IMR-90 (cell line): ENCODE measurements around the gene BRAT1. TPM values are rescaled to one million over a fixed set of nuclear protein-coding genes. Genes with fewer than 3 reads are reported as not detected.

ENCODE experiments used
- ATAC-seq: fragments of 200-7000 bp; cut with Tn5 transposase; 2 replicates; pipeline ENCODE4 v1.9.1; 2020; ENCODE audit warnings: low read depth, mild to moderate bottlenecking, moderate library complexity
- BruUV-seq: library from RNA; stranded (reverse); fragments of 400-500 nt; replicated peaks from 2 replicates; lab custom pipeline; 2021; lab: Mats Ljungman, UMichigan
- CTCF ChIA-PET: fragments of 300-600 bp; formaldehyde crosslinking; extraction: SDS; loops from one replicate; lab custom pipeline; 2021; ENCODE audit warnings: antibody characterized with exemption; lab: Yijun Ruan, JAX
- POLR2A ChIA-PET: fragments of 300-600 bp; sonication (Branson Sonifier 250); formaldehyde crosslinking; loops from one replicate; lab custom pipeline; 2022; ENCODE audit warnings: antibody characterized with exemption; ENCODE audit not compliant: unreplicated experiment; lab: Charles Lee
- DNase-seq: peaks from one replicate; pipeline ENCODE4 v3.0.0; 2013
- H2AFZ ChIP-seq: replicated peaks from 2 replicates; pipeline ENCODE3; 2013; ENCODE audit warnings: low read length, mild to moderate bottlenecking; ENCODE audit not compliant: poor library complexity
- H2AK5ac ChIP-seq: 2 replicates; pipeline ENCODE4 v1.6.1; 2013; ENCODE audit warnings: low read depth, low read length, inconsistent platforms
- H2AK9ac ChIP-seq: replicated peaks from 2 replicates; pipeline ENCODE3; 2013; ENCODE audit warnings: mild to moderate bottlenecking, low read depth, low read length, moderate library complexity; ENCODE audit not compliant: poor library complexity
- H2BK120ac ChIP-seq: 2 replicates; pipeline ENCODE4 v1.6.1; 2013; ENCODE audit warnings: low read depth, low read length, inconsistent platforms
- H2BK15ac ChIP-seq: 3 replicates; pipeline ENCODE4 v1.6.1; 2013; ENCODE audit warnings: low read depth, low read length, inconsistent platforms
- H2BK20ac ChIP-seq: 2 replicates; pipeline ENCODE4 v1.6.1; 2013; ENCODE audit warnings: low read depth, mild to moderate bottlenecking, inconsistent platforms, low read length, moderate library complexity
- H2BK5ac ChIP-seq: 2 replicates; pipeline ENCODE4 v1.6.1; 2013; ENCODE audit warnings: mild to moderate bottlenecking, low read depth, low read length, inconsistent platforms; ENCODE audit not compliant: poor library complexity, severe bottlenecking
- H3K14ac ChIP-seq: replicated peaks from 2 replicates; pipeline ENCODE4 v1.6.1; 2013; ENCODE audit warnings: low read depth, low read length, inconsistent platforms
- H3K18ac ChIP-seq: 2 replicates; pipeline ENCODE4 v1.6.1; 2013; ENCODE audit warnings: low read depth, low read length, control low read depth
- H3K23ac ChIP-seq: 2 replicates; pipeline ENCODE4 v1.6.1; 2013; ENCODE audit warnings: low read depth, low read length, inconsistent platforms
- H3K27ac ChIP-seq: 2 replicates; pipeline ENCODE4 v1.5.1; 2013; ENCODE audit warnings: mild to moderate bottlenecking, control low read depth, low read length; ENCODE audit not compliant: insufficient read depth
- H3K27me3 ChIP-seq: 2 replicates; pipeline ENCODE4 v1.6.1; 2013; ENCODE audit warnings: low read length; ENCODE audit not compliant: control insufficient read depth, insufficient read depth
- H3K36me3 ChIP-seq: 2 replicates; pipeline ENCODE4 v1.6.1; 2013; ENCODE audit warnings: low read length, mixed read lengths; ENCODE audit not compliant: control insufficient read depth, insufficient read depth
- H3K4ac ChIP-seq: 2 replicates; pipeline ENCODE4 v1.6.1; 2013; ENCODE audit warnings: low read depth, low read length, inconsistent platforms
- H3K4me1 ChIP-seq: 2 replicates; pipeline ENCODE4 v1.6.1; 2013; ENCODE audit warnings: low read length, mixed read lengths; ENCODE audit not compliant: control insufficient read depth, insufficient read depth
- H3K4me2 ChIP-seq: 2 replicates; pipeline ENCODE4 v1.6.1; 2013; ENCODE audit warnings: low read depth, mild to moderate bottlenecking, control low read depth, low read length, moderate library complexity
- H3K4me3 ChIP-seq: 2 replicates; pipeline ENCODE4 v1.5.1; 2013; ENCODE audit warnings: low read depth, mild to moderate bottlenecking, control low read depth, low read length, moderate library complexity; ENCODE audit not compliant: insufficient read depth
- H3K56ac ChIP-seq: 2 replicates; pipeline ENCODE4 v1.6.1; 2013; ENCODE audit warnings: low read length, inconsistent platforms; ENCODE audit not compliant: insufficient read depth; ENCODE audit errors: extremely low read depth
- H3K79me1 ChIP-seq, 2 experiments: 2 replicates each; pipeline ENCODE4 v1.6.1; 2013; ENCODE audit warnings: low read length in 2 of 2, inconsistent platforms in 1 of 2, low read depth in 1 of 2
- H3K9ac ChIP-seq: 2 replicates; pipeline ENCODE4 v1.6.1; 2013; ENCODE audit warnings: low read depth, low read length, control low read depth
- H3K9me1 ChIP-seq: 2 replicates; pipeline ENCODE4 v1.6.1; 2013; ENCODE audit warnings: low read length, inconsistent platforms; ENCODE audit not compliant: insufficient read depth
- H3K9me3 ChIP-seq: 2 replicates; pipeline ENCODE4 v1.6.1; 2013; ENCODE audit warnings: low read length; ENCODE audit not compliant: control insufficient read depth, insufficient read depth
- H4K20me1 ChIP-seq: 2 replicates; pipeline ENCODE4 v1.6.1; 2013; ENCODE audit warnings: low read length, inconsistent platforms; ENCODE audit not compliant: insufficient read depth
- H4K5ac ChIP-seq: 2 replicates; pipeline ENCODE4 v1.6.1; 2013; ENCODE audit warnings: mild to moderate bottlenecking, low read depth, low read length, control low read depth
- H4K8ac ChIP-seq, 2 experiments: 2 replicates each; pipeline ENCODE4 v1.6.1; 2013; ENCODE audit warnings: low read depth in 2 of 2, low read length in 2 of 2, control low read depth in 1 of 2, inconsistent platforms in 1 of 2
- H4K91ac ChIP-seq: 2 replicates; pipeline ENCODE4 v1.6.1; 2013; ENCODE audit warnings: low read depth, low read length, inconsistent platforms; ENCODE audit not compliant: insufficient read depth
- BHLHE40 ChIP-seq: fragments of 150-350 bp; IDR thresholded peaks from 2 replicates; pipeline ENCODE4 v1.6.1; 2016; ENCODE audit warnings: mild to moderate bottlenecking, low read depth, low read length
- CEBPB ChIP-seq: IDR thresholded peaks from 2 replicates; pipeline ENCODE4 v1.6.1; 2012; ENCODE audit warnings: low read depth, low read length, improper control_type of control experiment
- CHD1 ChIP-seq: IDR thresholded peaks from 2 replicates; pipeline ENCODE4 v1.6.1; 2012; ENCODE audit warnings: low read depth, low read length, improper control_type of control experiment
- CTCF ChIP-seq: conservative IDR thresholded peaks from 2 replicates; pipeline ENCODE4 v1.5.1; 2012; ENCODE audit warnings: mild to moderate bottlenecking, low read depth, low read length, improper control_type of control experiment
- FOS ChIP-seq: fragments of 150-350 bp; IDR thresholded peaks from 2 replicates; pipeline ENCODE4 v1.6.1; 2016; ENCODE audit warnings: low read depth, low read length
- MAFK ChIP-seq: IDR thresholded peaks from 2 replicates; pipeline ENCODE4 v1.6.1; 2012; ENCODE audit warnings: low read depth, low read length, improper control_type of control experiment
- MAZ ChIP-seq: IDR thresholded peaks from 2 replicates; pipeline ENCODE4 v1.6.1; 2012; ENCODE audit warnings: low read depth, mild to moderate bottlenecking, low read length, improper control_type of control experiment, moderate library complexity, borderline replicate concordance
- MXI1 ChIP-seq: IDR thresholded peaks from 2 replicates; pipeline ENCODE4 v1.6.1; 2012; ENCODE audit warnings: low read depth, mild to moderate bottlenecking, low read length, moderate library complexity, borderline replicate concordance
- NFE2L2 ChIP-seq: fragments of 150-350 bp; IDR thresholded peaks from 2 replicates; pipeline ENCODE4 v1.6.1; 2016; ENCODE audit warnings: low read depth, mild to moderate bottlenecking, low read length
- POLR2A ChIP-seq: IDR thresholded peaks from 2 replicates; pipeline ENCODE4 v1.6.1; 2012; ENCODE audit warnings: mild to moderate bottlenecking, low read depth, low read length
- RAD21 ChIP-seq: IDR thresholded peaks from 2 replicates; pipeline ENCODE4 v1.6.1; 2012; ENCODE audit warnings: low read length, improper control_type of control experiment
- RFX5 ChIP-seq: IDR thresholded peaks from 2 replicates; pipeline ENCODE4 v1.8.0; 2012; ENCODE audit warnings: low read depth, mild to moderate bottlenecking, low read length, moderate library complexity
- SMC3 ChIP-seq: fragments of 150-350 bp; IDR thresholded peaks from 2 replicates; pipeline ENCODE4 v1.6.1; 2016; ENCODE audit warnings: low read depth, mild to moderate bottlenecking, antibody characterized with exemption, low read length, moderate library complexity
- USF2 ChIP-seq: fragments of 150-350 bp; IDR thresholded peaks from 2 replicates; pipeline ENCODE4 v1.6.1; 2017; ENCODE audit warnings: mild to moderate bottlenecking, antibody characterized with exemption, low read length, low read depth
- WGBS, 2 experiments: methylation state at CpG; one replicate each; pipeline versions ENCODE4 v1.1.5 to v1.1.7; 2013; ENCODE audit warnings: missing lambda C conversion rate in 2 of 2; ENCODE audit not compliant: insufficient read length in 1 of 2; ENCODE audit errors: extremely low coverage in 2 of 2; 5-methylcytosine and 5-hydroxymethylcytosine counted together
- dilution Hi-C: fragments of 300-500 bp; cut with HindIII; formaldehyde crosslinking; loops from one replicate; pipeline ENCODE4 v1.14.3; 2018; ENCODE audit warnings: low sequenced_read_pairs; ENCODE audit not compliant: unreplicated experiment
- in situ Hi-C: fragments of 300-500 bp; cut with MboI; formaldehyde crosslinking; loops from 3 replicates; pipeline ENCODE4 v1.14.3; 2019; ENCODE audit warnings: low sequenced_read_pairs, inconsistent platforms, mixed read lengths
- intact Hi-C: fragments of 100-400 bp; cut with micrococcal nuclease; formaldehyde crosslinking; loops from 2 replicates; pipeline ENCODE4 v1.10.0; 2022
- polyA plus RNA-seq, 3 experiments: library from polyadenylated mRNA; depleted of rRNA; stranded (reverse); fragments of >200 nt; gene quantifications; 2 replicates each; pipeline ENCODE4 v1.2.3, GENCODE V29; 2012; ENCODE audit warnings: low replicate concordance in 1 of 3
- total RNA-seq: library from RNA; depleted of rRNA; stranded (reverse); fragments of >200 nt; gene quantifications from 2 replicates; pipeline ENCODE4 v1.2.3, GENCODE V29; 2012
- TF ChIP-seq, protein P1 (sequence below): fragments of 150-350 bp; IDR thresholded peaks from 2 replicates; pipeline ENCODE4 v1.6.1; 2016; ENCODE audit warnings: low read depth, mild to moderate bottlenecking, low read length, moderate library complexity, borderline replicate concordance

BRAT1 gene
- total and polyA plus RNA-seq, 2 of the 4 experiments (the other 2 are of a cell fraction): 6.8 to 21.9 TPM

GRCh38 chr7:2520131-2520760 is 35.1 kb downstream of the BRAT1 start:
- H2BK120ac ChIP-seq: no peak overlapping the region
- peaks cover 16% of the 10 kb centered on the region for H3K9me1 ChIP-seq
- no peak overlapping the region for H2BK5ac ChIP-seq
- H3K9ac ChIP-seq: no peak overlapping the region
- no peak overlapping the region; the same call in 1 of the 2 replicates for H2AK5ac ChIP-seq
- no peak overlapping the region; the same call in 2 of the 3 replicates for H2BK15ac ChIP-seq
- WGBS, 2 experiments: 16% methylated on average over 6 of the region's 37 CpGs; no CpG with 5 or more reads in 1 of the 2 experiments
- ChIA-PET CTCF (no interaction called here), POLR2A (no interaction called here)
- peak overlapping the region; percentile 34 for H3K4me2 ChIP-seq
- TF ChIP-seq CEBPB (no peak), RFX5 (no peak), POLR2A (no peak), MXI1 (no peak), FOS (no peak), NFE2L2 (no peak), CTCF (no peak), RAD21 (no peak), SMC3 (no peak), USF2 (no peak), BHLHE40 (no peak), MAZ (no peak), CHD1 (no peak), MAFK (no peak)
- TF ChIP-seq, protein P1, sequence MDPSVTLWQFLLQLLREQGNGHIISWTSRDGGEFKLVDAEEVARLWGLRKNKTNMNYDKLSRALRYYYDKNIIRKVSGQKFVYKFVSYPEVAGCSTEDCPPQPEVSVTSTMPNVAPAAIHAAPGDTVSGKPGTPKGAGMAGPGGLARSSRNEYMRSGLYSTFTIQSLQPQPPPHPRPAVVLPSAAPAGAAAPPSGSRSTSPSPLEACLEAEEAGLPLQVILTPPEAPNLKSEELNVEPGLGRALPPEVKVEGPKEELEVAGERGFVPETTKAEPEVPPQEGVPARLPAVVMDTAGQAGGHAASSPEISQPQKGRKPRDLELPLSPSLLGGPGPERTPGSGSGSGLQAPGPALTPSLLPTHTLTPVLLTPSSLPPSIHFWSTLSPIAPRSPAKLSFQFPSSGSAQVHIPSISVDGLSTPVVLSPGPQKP: no peak
- dilution Hi-C loops (no loop called here), in situ Hi-C loops (no loop called here), intact Hi-C loops (no loop called here)
- H3K14ac ChIP-seq: no peak overlapping the region
- H3K23ac ChIP-seq: 0 out of 2 replicates have a peak overlapping the region, but pooled peaks have one; percentile 24
- H2AFZ ChIP-seq: peak overlapping the region; percentile 82
- no peak overlapping the region for H3K4me3 ChIP-seq
- ATAC-seq (no peak), DNase-seq (no peak)
- no peaks in the 10 kb centered on the region for H3K36me3 ChIP-seq
- H4K8ac ChIP-seq: no peak overlapping the region
- peaks cover 0 to 8% of the 10 kb centered on the region in 2 experiments; a peak in 2 of 4 replicates for H3K79me1 ChIP-seq
- H4K20me1 ChIP-seq: 0 out of 2 replicates have a peak, but pooled peaks cover 9% of the 10 kb centered on the region
- no peaks in the 10 kb centered on the region for H3K27me3 ChIP-seq
- no peak overlapping the region for H4K5ac ChIP-seq
- peak overlapping the region; percentile 65 for H2AK9ac ChIP-seq
- H3K9me3 ChIP-seq: no peaks in the 10 kb centered on the region
- no peak overlapping the region; the same call in 1 of the 2 replicates for H3K4ac ChIP-seq
- H3K4me1 ChIP-seq: peaks cover 33% of the 10 kb centered on the region
- H2BK20ac ChIP-seq: no peak overlapping the region
- H3K18ac ChIP-seq: no peak overlapping the region
- no peak overlapping the region for H3K56ac ChIP-seq
- no TSS peak for BruUV-seq
- H3K27ac ChIP-seq: no peak overlapping the region
- no peak overlapping the region for H4K91ac ChIP-seq
